Measurements from ENCODE around the gene FHAD1.

GRCh38 chr1:15441247-15441646 is 194.2 kb downstream of the FHAD1 start:
- no peak for TF ChIP-seq CTCF (IDR thresholded peaks at IDR 0.05 in 2 of 3, conservative IDR thresholded peaks at IDR 0.05 in 1 of 3; ENCODE audit: control insufficient read depth in 2 of 3, extremely low read depth in 1 of 3, insufficient read depth in 1 of 3, low read depth in 3 of 3, low read length in 3 of 3)
- TF ChIP-seq STAT1 (conservative IDR thresholded peaks at IDR 0.05): no peak
- TF ChIP-seq TARDBP (IDR thresholded peaks at IDR 0.05; ENCODE audit: borderline replicate concordance): no peak
- no peak for TF ChIP-seq EP300 (IDR thresholded peaks at IDR 0.05; ENCODE audit: borderline replicate concordance in 1 of 2, control insufficient read depth in 1 of 2, low read depth in 2 of 2, low read length in 2 of 2)
- TF ChIP-seq EED (IDR thresholded peaks at IDR 0.05; ENCODE audit: low read depth): no peak
- TF ChIP-seq SMC3 (IDR thresholded peaks at IDR 0.05; ENCODE audit: borderline replicate concordance, low read length): no peak
- no peak for TF ChIP-seq YY1 (IDR thresholded peaks at IDR 0.05; ENCODE audit: low read depth, low read length)
- no peak for TF ChIP-seq JUND (IDR thresholded peaks at IDR 0.05; ENCODE audit: low read depth, low read length)
- TF ChIP-seq FOXM1 (IDR thresholded peaks at IDR 0.05; ENCODE audit: low read depth, low read length): no peak
- no peak for TF ChIP-seq RCOR1 (conservative IDR thresholded peaks at IDR 0.05; ENCODE audit: low read depth, low read length)
- TF ChIP-seq SIN3A (IDR thresholded peaks at IDR 0.05; ENCODE audit: low read depth, low read length): no peak
- no peak for TF ChIP-seq POLR2A (IDR thresholded peaks at IDR 0.05; ENCODE audit: low read depth, low read length)
- TF ChIP-seq ZNF207 (IDR thresholded peaks at IDR 0.05; ENCODE audit: borderline replicate concordance): no peak
